Type B pancreatic cell (in vitro differentiated cells): ENCODE results near the gene POR. TPM values are rescaled to one million over a fixed set of nuclear protein-coding genes. Genes with fewer than 3 reads are reported as not detected.
A peak's percentile ranks its signal among the peaks of the same experiment; 100 is the strongest.

Experiments used
- DNase-seq: peaks from one replicate; pipeline ENCODE4 v3.0.0; 2021; ENCODE audit warnings: mixed read lengths; ENCODE audit not compliant: unreplicated experiment; ENCODE audit errors: extremely low spot score
- H3K27ac Mint-ChIP-seq: 2 replicates; pipeline ENCODE4 v1.8.0; 2021; ENCODE audit warnings: mild to moderate bottlenecking, mixed read lengths
- H3K27me3 Mint-ChIP-seq: 2 replicates; pipeline ENCODE4 v1.8.0; 2021; ENCODE audit warnings: mixed read lengths
- H3K36me3 Mint-ChIP-seq: 2 replicates; pipeline ENCODE4 v1.8.0; 2021; ENCODE audit warnings: mixed read lengths
- H3K4me1 Mint-ChIP-seq: one replicate; pipeline ENCODE4 v1.8.0; 2021; ENCODE audit warnings: mixed read lengths; ENCODE audit not compliant: unreplicated experiment
- H3K4me3 Mint-ChIP-seq: 2 replicates; pipeline ENCODE4 v1.8.0; 2021; ENCODE audit warnings: mild to moderate bottlenecking, mixed read lengths
- H3K9me3 Mint-ChIP-seq: 2 replicates; pipeline ENCODE4 v1.8.0; 2021; ENCODE audit warnings: mixed read lengths
- CTCF ChIP-seq: fragments of 200-600 bp; sonication (generic); conservative IDR thresholded peaks from 2 replicates; pipeline ENCODE4 v1.5.0; 2021; ENCODE audit warnings: antibody characterized with exemption, mild to moderate bottlenecking
- total RNA-seq: library from RNA; stranded (reverse); gene quantifications from 2 replicates; pipeline ENCODE4 v1.2.1, GENCODE V29; 2021; ENCODE audit warnings: low replicate concordance

The POR gene
- total RNA-seq, 1 donor from 2014 or later = 122 TPM

- DNase-seq = no peak
- no peak for TF ChIP-seq CTCF
- Mint-ChIP-seq H3K4me3 (peak overlapping the region; percentile 33), H3K27ac (peak overlapping the region; percentile 86), H3K27me3 (no peaks in the 10 kb centered on the region), H3K9me3 (no peaks in the 10 kb centered on the region), H3K36me3 (peaks cover 14% of the 10 kb centered on the region), H3K4me1 (peaks cover 24% of the 10 kb centered on the region)
These were observed 33.2 kb downstream of the POR start for GRCh38 chr7:75948179-75948578.

- peaks cover 12% of the 10 kb centered on the region for H3K36me3 Mint-ChIP-seq
- H3K4me3 Mint-ChIP-seq = peak overlapping the region; percentile 5
- peaks cover 24% of the 10 kb centered on the region for H3K4me1 Mint-ChIP-seq
- no peak for TF ChIP-seq CTCF
- H3K27ac Mint-ChIP-seq = peak overlapping the region; percentile 82
- no peak for DNase-seq
- no peaks in the 10 kb centered on the region for H3K9me3 Mint-ChIP-seq
- no peaks in the 10 kb centered on the region for H3K27me3 Mint-ChIP-seq
These were observed 35.2 kb downstream of the POR start for GRCh38 chr7:75950111-75950681.

- no peak overlapping the region for H3K27ac Mint-ChIP-seq
- TF ChIP-seq CTCF = no peak
- H3K36me3 Mint-ChIP-seq = peaks cover 16% of the 10 kb centered on the region
- H3K4me3 Mint-ChIP-seq = no peak overlapping the region
- H3K4me1 Mint-ChIP-seq = peaks cover 18% of the 10 kb centered on the region
- no peaks in the 10 kb centered on the region for H3K9me3 Mint-ChIP-seq
- H3K27me3 Mint-ChIP-seq = no peaks in the 10 kb centered on the region
- no peak for DNase-seq
These were observed 36.6 kb downstream of the POR start for GRCh38 chr7:75951506-75951905.

GRCh38 chr7:75953431-75953830 lies 38.5 kb downstream of the POR start:
- Mint-ChIP-seq H3K36me3 (peaks cover 20% of the 10 kb centered on the region), H3K27ac (no peak overlapping the region), H3K27me3 (no peaks in the 10 kb centered on the region), H3K9me3 (no peaks in the 10 kb centered on the region), H3K4me1 (peaks cover 19% of the 10 kb centered on the region), H3K4me3 (no peak overlapping the region)
- no peak for DNase-seq
- TF ChIP-seq CTCF = no peak

GRCh38 chr7:75953931-75954330 lies 39.0 kb downstream of the POR start:
- Mint-ChIP-seq H3K27ac (no peak overlapping the region), H3K4me3 (no peak overlapping the region), H3K27me3 (no peaks in the 10 kb centered on the region), H3K36me3 (peaks cover 18% of the 10 kb centered on the region), H3K9me3 (no peaks in the 10 kb centered on the region), H3K4me1 (peaks cover 17% of the 10 kb centered on the region)
- no peak for DNase-seq
- no peak for TF ChIP-seq CTCF
